HuH-7 (cell line): Measurements from ENCODE around the gene VSTM4.

Source experiments
- DNase-seq: peaks from one replicate; pipeline ENCODE4 v3.0.0; 2011; ENCODE audit warnings: low spot score

VSTM4 gene

GRCh38 chr10:49070701-49071100, 44.6 kb downstream of the VSTM4 start:
- no peak for DNase-seq

- no peak for DNase-seq
Observed at GRCh38 chr10:49068672-49069217, 46.6 kb downstream of the VSTM4 start.

- no peak for DNase-seq
Observed at GRCh38 chr10:49068209-49068608, 47.1 kb downstream of the VSTM4 start.

- DNase-seq, result no peak
Observed at GRCh38 chr10:49066944-49067730, 48.2 kb downstream of the VSTM4 start.

GRCh38 chr10:49062229-49062628, 53.1 kb downstream of the VSTM4 start:
- no peak for DNase-seq

GRCh38 chr10:49061667-49062066, 53.7 kb downstream of the VSTM4 start:
- DNase-seq, result no peak

- no peak for DNase-seq
Observed at GRCh38 chr10:49058463-49059255, 56.7 kb downstream of the VSTM4 start.

- DNase-seq, result no peak
Observed at GRCh38 chr10:49057231-49057880, 58.0 kb downstream of the VSTM4 start.

GRCh38 chr10:49056356-49056755, 59.0 kb downstream of the VSTM4 start:
- no peak for DNase-seq

GRCh38 chr10:49055221-49055849, 60.0 kb downstream of the VSTM4 start:
- DNase-seq, result no peak

GRCh38 chr10:49054753-49055152, 60.6 kb downstream of the VSTM4 start:
- no peak for DNase-seq

- no peak for DNase-seq
Observed at GRCh38 chr10:49053998-49054692, 61.2 kb downstream of the VSTM4 start.

GRCh38 chr10:49053053-49053997, 62.0 kb downstream of the VSTM4 start:
- no peak for DNase-seq

GRCh38 chr10:49052069-49052468, 63.3 kb downstream of the VSTM4 start:
- no peak for DNase-seq

- no peak for DNase-seq
Observed at GRCh38 chr10:49050906-49051305, 64.4 kb downstream of the VSTM4 start.

GRCh38 chr10:49050366-49050765, 65.0 kb downstream of the VSTM4 start:
- no peak for DNase-seq

GRCh38 chr10:49049660-49050059, 65.7 kb downstream of the VSTM4 start:
- no peak for DNase-seq

GRCh38 chr10:49047128-49047639, 68.1 kb downstream of the VSTM4 start:
- DNase-seq, result no peak

- no peak for DNase-seq
Observed at GRCh38 chr10:49044293-49045193, 70.8 kb downstream of the VSTM4 start.
